ENCODE results near the gene LONP2.
"Not testable (repeated sequence)": the region's sequence is repeated elsewhere in the genome, so short reads cannot be mapped to it uniquely, and the experiment has no call there.

The LONP2 gene

GRCh38 chr16:48369765-48370164 lies 125.7 kb downstream of the LONP2 start:
- no peak for DNase-seq (ENCODE audit: low read depth)

DNA sequence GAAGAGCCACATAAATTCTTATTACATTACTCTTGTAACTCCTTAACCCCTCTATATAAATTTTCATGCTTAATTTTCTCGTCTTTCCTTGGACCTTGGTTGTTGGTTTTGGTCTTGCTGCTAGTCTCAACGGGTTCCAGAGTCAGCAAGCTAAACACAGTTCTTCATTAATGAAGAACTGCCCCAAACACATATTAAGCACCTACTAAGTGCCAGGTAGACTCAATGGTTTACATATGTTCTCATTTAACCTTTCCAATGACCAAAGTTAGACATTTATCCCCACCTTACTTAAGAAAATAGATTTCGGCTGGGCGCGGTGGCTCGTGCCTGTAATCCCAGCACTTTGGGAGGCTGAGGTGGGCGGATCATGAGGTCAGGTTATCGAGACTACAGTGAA lies 126.1 kb downstream of the LONP2 start:
- DNase-seq (ENCODE audit: low read depth): no peak

GRCh38 chr16:48370668-48371392 lies 126.7 kb downstream of the LONP2 start:
- DNase-seq (ENCODE audit: low read depth): not testable (repeated sequence)

DNA sequence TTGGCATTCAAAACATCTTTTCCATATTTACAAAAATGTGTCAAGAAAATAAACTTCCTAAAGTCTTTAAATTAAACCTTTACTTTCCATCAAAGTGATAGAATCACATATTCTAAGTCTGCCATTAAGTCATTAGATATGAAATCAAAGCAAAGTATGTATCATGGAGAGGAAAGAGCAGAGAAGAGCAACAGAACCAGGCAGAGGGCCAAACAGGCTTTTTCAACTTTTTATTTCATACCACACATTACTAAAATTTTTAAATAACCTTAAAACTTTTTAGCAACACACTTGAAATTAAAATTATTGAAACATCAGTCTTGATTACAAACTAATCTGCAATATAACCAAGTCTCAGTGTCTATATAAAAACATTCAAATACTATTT lies 127.3 kb downstream of the LONP2 start:
- no peak for DNase-seq (ENCODE audit: low read depth)

- DNase-seq (ENCODE audit: low read depth): no peak
Measured at GRCh38 chr16:48372744-48373143, 128.6 kb downstream of the LONP2 start.

- no peak for DNase-seq (ENCODE audit: low read depth)
Measured at GRCh38 chr16:48373258-48374029, 129.3 kb downstream of the LONP2 start.

DNA sequence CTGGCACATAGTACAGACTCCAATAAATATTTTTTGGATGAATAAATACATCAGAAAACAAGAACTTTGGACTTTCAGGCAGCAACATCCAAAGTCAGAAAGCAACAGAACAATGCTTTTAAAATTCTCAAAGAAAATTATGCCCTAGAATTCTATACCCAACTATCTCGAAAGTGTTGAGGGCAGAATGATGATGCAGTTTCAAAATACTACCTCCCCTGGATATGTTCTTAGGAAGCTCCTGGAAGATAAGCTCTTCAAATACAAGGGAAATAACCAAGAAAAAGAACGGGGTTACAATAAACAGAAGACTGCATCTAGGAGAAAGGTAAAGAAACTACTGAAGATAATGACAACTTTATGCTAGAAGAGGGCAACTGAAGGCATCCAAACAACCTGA lies 130.2 kb downstream of the LONP2 start:
- DNase-seq (ENCODE audit: low read depth): no peak

- DNase-seq (ENCODE audit: low read depth): not testable (repeated sequence)
Measured at GRCh38 chr16:48377301-48377700, 133.2 kb downstream of the LONP2 start.

- no peak for DNase-seq (ENCODE audit: low read depth)
Measured at GRCh38 chr16:48378276-48378675, 134.2 kb downstream of the LONP2 start.

DNA sequence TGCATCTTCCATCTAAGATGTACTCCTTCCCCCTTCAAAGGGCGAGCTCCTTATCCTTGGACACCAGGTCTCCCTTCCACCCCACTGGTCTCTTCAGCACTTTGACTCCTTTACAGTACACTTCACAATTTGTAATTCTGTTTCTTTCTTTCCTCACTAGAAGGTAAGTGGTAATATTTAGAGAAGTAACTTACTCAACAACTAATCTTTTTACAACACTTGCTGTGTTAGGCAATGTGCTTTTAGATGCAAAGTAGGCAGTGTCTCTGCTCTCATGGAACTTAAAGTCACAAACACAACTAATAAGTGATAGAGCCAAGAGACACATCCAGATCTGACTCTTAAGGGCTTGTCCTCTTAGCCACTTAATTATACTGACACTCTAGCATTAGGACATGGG lies 134.7 kb downstream of the LONP2 start:
- DNase-seq (ENCODE audit: low read depth): no peak

GRCh38 chr16:48381201-48381600 lies 137.1 kb downstream of the LONP2 start:
- DNase-seq (ENCODE audit: low read depth): no peak

DNA sequence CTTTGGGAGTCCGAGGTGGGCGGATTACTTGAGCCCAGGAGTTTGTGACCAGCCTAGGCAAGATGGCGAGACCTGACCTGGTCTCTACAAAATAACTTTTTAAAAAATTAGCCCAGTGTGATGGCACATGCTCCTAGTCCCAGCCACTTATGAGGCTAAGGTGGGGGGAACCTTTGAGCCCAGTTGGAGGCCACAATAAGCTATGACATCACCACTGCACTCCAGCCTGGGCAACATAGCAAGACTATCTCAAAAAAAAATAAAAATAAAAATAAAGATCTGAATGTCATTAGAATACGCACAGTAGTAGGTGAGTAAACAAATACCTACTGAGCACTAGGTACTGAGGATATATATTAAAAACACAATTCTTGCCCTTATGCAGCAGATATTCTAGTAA lies 138.0 kb downstream of the LONP2 start:
- DNase-seq (ENCODE audit: low read depth): no peak

DNA sequence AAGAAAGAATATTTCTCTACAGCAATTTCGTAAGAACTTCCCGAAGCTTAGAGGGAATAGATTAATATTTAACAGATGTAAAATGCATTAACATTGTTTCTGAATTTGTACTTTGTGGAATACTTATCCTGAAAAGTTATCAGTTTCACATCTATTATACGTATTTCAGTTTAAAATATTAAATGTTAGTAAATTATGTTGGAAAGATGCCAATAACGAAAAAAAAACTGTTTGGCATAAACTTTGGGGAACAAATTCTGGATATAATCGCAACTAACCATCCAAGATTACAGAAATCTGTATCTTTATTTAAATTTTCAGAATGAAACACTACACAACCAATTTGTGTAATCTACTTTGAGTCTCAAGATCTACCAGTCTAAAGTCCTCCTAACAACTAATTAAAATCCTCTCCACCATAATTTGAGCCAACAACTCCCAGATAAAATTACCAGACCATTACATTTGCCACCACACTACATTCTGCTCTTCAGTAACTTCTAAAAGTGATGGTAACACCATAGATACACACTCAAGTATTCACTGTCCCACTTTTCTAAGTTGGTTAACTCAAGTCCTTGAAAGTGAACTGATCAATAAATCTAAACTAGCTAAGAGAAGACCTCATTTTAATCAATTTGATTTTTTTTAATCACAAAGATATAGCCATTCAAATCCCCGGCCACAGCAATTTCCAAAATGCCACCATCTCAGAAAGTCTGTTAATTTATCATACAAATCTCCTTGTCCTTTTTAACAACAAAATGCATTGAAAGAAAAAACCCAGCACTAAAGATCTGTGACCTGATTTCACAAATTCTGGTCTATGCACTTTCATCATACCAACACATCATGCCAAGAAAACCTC lies 139.1 kb downstream of the LONP2 start:
- DNase-seq (ENCODE audit: low read depth): no peak

GRCh38 chr16:48383877-48384519 lies 139.9 kb downstream of the LONP2 start:
- no peak for DNase-seq (ENCODE audit: low read depth)

DNA sequence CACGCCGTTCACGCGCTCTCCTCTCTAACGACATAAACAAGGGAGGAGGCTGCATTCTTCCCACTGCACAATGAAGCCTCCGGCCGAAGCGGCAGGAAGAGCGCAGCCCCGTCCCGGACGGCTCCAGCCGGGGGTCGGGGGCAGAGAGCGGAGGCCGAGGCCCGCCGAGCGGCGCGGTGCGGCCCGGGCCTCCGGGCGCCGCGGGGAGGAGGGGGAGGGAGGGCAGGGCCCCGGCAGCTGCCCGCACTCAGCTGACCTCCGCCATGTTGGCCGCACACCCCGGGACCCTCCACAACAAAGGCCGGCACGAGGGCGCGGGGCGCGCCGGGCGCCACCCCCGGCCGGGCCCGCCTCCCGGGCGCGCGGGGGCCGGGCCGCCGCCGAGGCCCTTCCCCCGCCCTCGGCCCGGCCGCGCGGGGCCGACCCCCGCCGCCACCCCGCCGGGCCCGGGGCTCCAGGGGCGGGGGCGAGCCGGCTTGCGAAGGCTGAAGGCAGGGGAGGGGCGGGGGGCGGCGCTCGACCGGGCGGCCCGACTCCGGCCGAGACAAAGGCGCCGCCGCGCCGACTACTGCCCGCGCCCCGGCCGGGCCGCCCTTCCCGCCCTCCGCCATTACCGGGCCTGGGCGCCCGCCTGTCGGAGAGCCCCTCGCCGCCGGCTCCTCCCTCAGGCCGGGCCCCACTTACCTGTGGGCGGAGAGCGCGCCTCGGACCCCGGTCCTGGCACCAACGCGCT lies 140.6 kb downstream of the LONP2 start:
- DNase-seq (ENCODE audit: low read depth): no peak

DNA sequence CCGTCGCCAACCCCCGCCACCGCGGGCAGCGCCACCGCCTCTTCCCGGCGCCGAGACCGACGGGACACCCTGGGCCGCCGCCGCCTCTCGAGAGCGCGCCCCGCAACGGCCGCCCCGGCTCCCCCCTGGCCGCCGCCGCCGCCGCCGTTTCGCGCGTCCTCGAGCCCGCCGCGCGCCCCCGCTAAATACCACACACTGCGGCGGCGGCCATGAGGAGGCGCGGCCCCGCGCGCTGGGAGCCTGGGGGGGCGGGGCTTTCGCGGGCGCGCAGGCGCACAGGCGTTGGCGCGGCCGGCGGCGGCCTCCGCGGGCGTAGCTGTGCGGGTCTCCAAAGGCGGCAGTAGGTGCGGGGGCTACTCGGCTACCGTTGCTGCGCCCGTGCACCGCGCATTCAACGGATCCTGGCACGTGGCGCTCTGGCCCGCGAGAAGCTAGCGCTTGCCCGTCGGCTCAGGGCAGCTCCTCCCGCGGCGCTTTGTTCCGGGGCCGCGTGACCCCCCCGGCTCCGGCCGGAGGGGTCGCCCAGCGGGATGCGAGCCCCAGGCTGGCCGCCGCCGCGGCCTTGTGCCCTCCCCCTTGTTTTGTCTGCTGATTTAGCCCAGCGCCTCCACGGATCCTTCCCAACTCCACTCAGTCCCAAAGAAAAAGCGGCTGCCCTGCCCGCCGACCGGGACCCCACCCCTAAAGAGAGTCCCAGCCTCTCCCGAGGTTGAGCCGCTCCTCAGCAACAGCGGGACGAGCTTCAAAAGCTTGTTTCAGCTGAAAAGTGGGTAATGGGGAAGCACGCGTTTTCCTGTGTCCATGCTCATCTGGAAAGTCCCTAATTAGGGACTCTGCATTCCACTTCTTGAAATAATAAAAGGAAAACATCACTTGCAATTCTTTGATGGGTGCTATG lies 141.4 kb downstream of the LONP2 start, which contains the start of gene SIAH1:
SIAH1 (minus strand) TSS at position 161 of the 898 bp plus-strand sequence. CDS start 22,985 bp downstream, outside the sequence.
- DNase-seq (ENCODE audit: low read depth): no peak

GRCh38 chr16:48386559-48387312 lies 142.6 kb downstream of the LONP2 start:
- no peak for DNase-seq (ENCODE audit: low read depth)

- DNase-seq (ENCODE audit: low read depth): no peak
Measured at GRCh38 chr16:48392407-48392806, 148.3 kb downstream of the LONP2 start.

All from CMK (cell line).